Measurements from ENCODE around the gene CAMK1D. TPM values are rescaled to one million over a fixed set of nuclear protein-coding genes. Genes with fewer than 3 reads are reported as not detected.
"Not testable (repeated sequence)": the region's sequence is repeated elsewhere in the genome, so short reads cannot be mapped to it uniquely, and the experiment has no call there.

The CAMK1D gene
- total RNA-seq, 2 donors from 2014 or later, result 4.5 to 7.8 TPM

DNA sequence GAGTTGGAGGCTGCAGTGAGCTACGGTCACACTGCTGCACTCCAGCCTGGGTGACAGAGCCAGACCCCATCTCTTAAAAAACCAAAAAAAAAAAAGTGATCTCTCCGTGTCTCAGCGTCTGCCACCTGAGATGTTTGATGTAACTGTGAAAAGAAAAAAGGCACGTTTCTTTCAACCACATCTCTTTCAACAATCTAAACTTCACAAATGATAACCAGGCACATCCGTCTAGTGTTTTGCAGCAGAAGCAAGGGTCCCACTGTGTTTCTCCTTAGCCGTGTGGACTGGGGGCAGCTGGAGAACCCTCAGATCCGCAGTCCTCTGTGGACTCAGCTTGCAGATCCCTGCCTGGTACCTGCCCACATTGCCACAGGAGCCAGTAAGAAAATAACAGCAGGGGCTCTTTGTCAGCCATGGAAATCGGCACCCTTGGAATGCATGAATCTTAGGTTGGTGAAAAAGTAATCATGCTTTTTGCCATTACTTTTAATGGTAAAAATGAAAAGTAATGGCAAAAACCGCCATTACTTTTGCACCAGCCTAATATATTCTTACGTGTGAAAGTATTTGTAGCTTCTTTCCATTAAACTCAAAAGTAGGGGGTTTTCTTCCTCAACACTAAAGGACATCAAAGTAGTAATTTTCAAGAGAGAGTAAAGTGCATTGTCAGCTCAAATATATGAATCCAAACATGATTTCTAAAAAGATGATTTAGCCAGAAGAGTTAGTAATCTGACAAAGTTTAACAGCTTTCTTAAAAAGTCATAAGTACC, 375.6 kb downstream of the CAMK1D start:
- Histone ChIP-seq H3K27ac (ENCODE audit: low read depth, low read length) (no peak overlapping the region), H3K4me3 (ENCODE audit: low read length) (no peak overlapping the region), H3K4me1 (ENCODE audit: control insufficient read depth, insufficient read depth, low read length) (peaks cover 21% of the 10 kb centered on the region), H3K27me3 (ENCODE audit: control insufficient read depth, insufficient read depth, low read length, poor library complexity, severe bottlenecking) (no peaks in the 10 kb centered on the region), H3K9ac (ENCODE audit: extremely low read depth, low read length, poor library complexity, severe bottlenecking) (no peak overlapping the region), H3K36me3 (ENCODE audit: control insufficient read depth, insufficient read depth, low read length) (no peaks in the 10 kb centered on the region), H3K9me3 (ENCODE audit: control insufficient read depth, low read length) (no peaks in the 10 kb centered on the region)
- H3K36me3 Mint-ChIP-seq (ENCODE audit: low read depth), result no peaks in the 10 kb centered on the region
- WGBS, 2 experiments (ENCODE audit: insufficient coverage in 1 of 2, insufficient read length in 1 of 2), result 64 to 76% methylated on average over 5 to 9 of the region's 10 CpGs
- TF ChIP-seq, protein P1, sequence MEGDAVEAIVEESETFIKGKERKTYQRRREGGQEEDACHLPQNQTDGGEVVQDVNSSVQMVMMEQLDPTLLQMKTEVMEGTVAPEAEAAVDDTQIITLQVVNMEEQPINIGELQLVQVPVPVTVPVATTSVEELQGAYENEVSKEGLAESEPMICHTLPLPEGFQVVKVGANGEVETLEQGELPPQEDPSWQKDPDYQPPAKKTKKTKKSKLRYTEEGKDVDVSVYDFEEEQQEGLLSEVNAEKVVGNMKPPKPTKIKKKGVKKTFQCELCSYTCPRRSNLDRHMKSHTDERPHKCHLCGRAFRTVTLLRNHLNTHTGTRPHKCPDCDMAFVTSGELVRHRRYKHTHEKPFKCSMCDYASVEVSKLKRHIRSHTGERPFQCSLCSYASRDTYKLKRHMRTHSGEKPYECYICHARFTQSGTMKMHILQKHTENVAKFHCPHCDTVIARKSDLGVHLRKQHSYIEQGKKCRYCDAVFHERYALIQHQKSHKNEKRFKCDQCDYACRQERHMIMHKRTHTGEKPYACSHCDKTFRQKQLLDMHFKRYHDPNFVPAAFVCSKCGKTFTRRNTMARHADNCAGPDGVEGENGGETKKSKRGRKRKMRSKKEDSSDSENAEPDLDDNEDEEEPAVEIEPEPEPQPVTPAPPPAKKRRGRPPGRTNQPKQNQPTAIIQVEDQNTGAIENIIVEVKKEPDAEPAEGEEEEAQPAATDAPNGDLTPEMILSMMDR (conservative IDR thresholded peaks at IDR 0.05), result no peak
- no peaks in the 10 kb centered on the region for H3K9me3 Mint-ChIP-seq
- peaks cover 25% of the 10 kb centered on the region for H3K4me1 Mint-ChIP-seq
- peak; percentile 59 for DNase-seq
- H3K27ac Mint-ChIP-seq, result no peak overlapping the region
- no peaks in the 10 kb centered on the region for H3K27me3 Mint-ChIP-seq (ENCODE audit: insufficient read depth)
- H3K4me3 Mint-ChIP-seq, result no peak overlapping the region

DNA sequence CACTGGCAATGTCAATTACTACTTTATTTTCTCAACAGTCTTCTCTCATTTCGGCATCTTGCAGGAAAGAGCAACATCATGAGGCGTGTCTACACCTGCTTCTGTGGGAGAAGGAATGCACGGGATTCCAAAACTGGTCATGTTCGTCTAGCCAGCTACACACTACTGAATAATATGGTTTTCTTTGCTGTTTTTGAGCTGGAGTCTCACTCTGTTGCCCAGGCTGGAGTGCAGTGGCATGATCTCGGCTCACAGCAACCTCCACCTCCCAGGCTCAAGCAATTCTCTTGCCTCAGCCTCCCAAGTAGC, 376.2 kb downstream of the CAMK1D start:
- not testable (repeated sequence) for H3K27me3 ChIP-seq (ENCODE audit: control insufficient read depth, insufficient read depth, low read length, poor library complexity, severe bottlenecking); H3K27me3 Mint-ChIP-seq (ENCODE audit: insufficient read depth); H3K4me3 Mint-ChIP-seq; H3K36me3 Mint-ChIP-seq (ENCODE audit: low read depth); H3K9me3 Mint-ChIP-seq; H3K9me3 ChIP-seq (ENCODE audit: control insufficient read depth, low read length); DNase-seq; H3K36me3 ChIP-seq (ENCODE audit: control insufficient read depth, insufficient read depth, low read length); H3K4me3 ChIP-seq (ENCODE audit: low read length); H3K9ac ChIP-seq (ENCODE audit: extremely low read depth, low read length, poor library complexity, severe bottlenecking); H3K27ac Mint-ChIP-seq; H3K27ac ChIP-seq (ENCODE audit: low read depth, low read length)
- H3K4me1 Mint-ChIP-seq, result peaks cover 19% of the 10 kb centered on the region
- H3K4me1 ChIP-seq (ENCODE audit: control insufficient read depth, insufficient read depth, low read length), result peaks cover 20% of the 10 kb centered on the region
- WGBS, 2 experiments (ENCODE audit: insufficient coverage in 1 of 2, insufficient read length in 1 of 2), result 92 to 97% methylated on average over 4 to 5 of the region's 5 CpGs

DNA sequence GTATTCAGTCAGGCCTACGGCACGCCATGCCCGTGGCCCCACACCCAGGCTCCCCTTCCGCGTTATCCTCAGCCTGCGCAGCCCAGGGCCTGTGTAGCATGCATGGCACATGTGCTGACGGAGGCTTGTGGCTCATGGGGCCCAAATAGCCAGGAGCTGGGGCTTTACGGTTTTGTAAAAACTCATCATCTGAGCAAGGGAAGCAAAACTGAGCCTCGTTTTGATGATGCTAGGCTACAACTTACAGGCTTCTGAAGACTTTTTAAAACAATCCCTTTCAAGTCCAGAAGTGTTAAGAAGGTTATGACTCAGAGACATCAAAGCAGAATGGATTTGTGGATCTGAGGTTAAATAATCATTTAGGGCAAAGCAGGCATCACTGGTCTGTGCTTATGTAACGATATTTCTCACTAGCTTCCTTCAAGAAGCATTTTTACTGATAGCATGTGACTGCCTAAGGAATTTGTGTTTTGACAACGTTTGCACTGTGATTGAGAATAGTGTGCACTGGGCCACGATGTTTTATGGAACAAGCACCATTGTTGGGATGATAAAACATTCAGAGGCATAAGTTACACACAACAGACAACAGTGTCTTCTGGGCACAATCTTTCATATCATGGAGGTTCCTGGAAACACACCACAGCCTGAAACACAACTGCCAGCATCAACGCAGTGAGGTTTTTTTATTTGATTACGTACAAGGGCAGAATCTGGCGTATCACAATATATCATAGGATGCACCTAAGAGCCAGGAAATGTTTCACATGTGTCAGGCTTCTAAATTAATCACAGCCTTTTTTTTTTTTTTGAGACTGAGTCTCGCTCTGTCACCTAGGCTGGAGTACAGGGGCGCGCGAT, 377.9 kb downstream of the CAMK1D start:
- H3K4me3 ChIP-seq (ENCODE audit: low read length), result no peak overlapping the region
- DNase-seq, result no peak
- no peaks in the 10 kb centered on the region for H3K9me3 ChIP-seq (ENCODE audit: control insufficient read depth, low read length)
- TF ChIP-seq, protein P1 (conservative IDR thresholded peaks at IDR 0.05), result no peak
- no peaks in the 10 kb centered on the region for H3K27me3 Mint-ChIP-seq (ENCODE audit: insufficient read depth)
- no peaks in the 10 kb centered on the region for H3K36me3 Mint-ChIP-seq (ENCODE audit: low read depth)
- peaks cover 10% of the 10 kb centered on the region for H3K4me1 Mint-ChIP-seq
- no peaks in the 10 kb centered on the region for H3K36me3 ChIP-seq (ENCODE audit: control insufficient read depth, insufficient read depth, low read length)
- no peaks in the 10 kb centered on the region for H3K9me3 Mint-ChIP-seq
- no peak overlapping the region for H3K4me3 Mint-ChIP-seq
- no peaks in the 10 kb centered on the region for H3K27me3 ChIP-seq (ENCODE audit: control insufficient read depth, insufficient read depth, low read length, poor library complexity, severe bottlenecking)
- no peak overlapping the region for H3K9ac ChIP-seq (ENCODE audit: extremely low read depth, low read length, poor library complexity, severe bottlenecking)
- H3K27ac Mint-ChIP-seq, result no peak overlapping the region
- peaks cover 11% of the 10 kb centered on the region for H3K4me1 ChIP-seq (ENCODE audit: control insufficient read depth, insufficient read depth, low read length)
- WGBS, 2 experiments (ENCODE audit: insufficient coverage in 1 of 2, insufficient read length in 1 of 2), result 94 to 95% methylated on average over 15 to 19 of the region's 19 CpGs
- H3K27ac ChIP-seq (ENCODE audit: low read depth, low read length), result no peak overlapping the region

Measured in endodermal cell (in vitro differentiated cells).